GM21717 (cell line): ENCODE data around the gene DUSP2.
A peak's percentile ranks its signal among the peaks of the same experiment; 100 is the strongest.
"Not testable (repeated sequence)": the region's sequence is repeated elsewhere in the genome, so short reads cannot be mapped to it uniquely, and the experiment has no call there.

Experiments
- ATAC-seq: cut with Tn5 transposase; IDR thresholded peaks from one replicate; pipeline ENCODE4 v1.9.1; 2021; ENCODE audit warnings: mild to moderate bottlenecking, moderate library complexity; ENCODE audit not compliant: unreplicated experiment

Gene DUSP2

GRCh38 chr2:96148410-96149217, 3.4 kb upstream of the DUSP2 start:
- peak; percentile 36 for ATAC-seq

- no peak for ATAC-seq
Observed at GRCh38 chr2:96147593-96148201, 2.5 kb upstream of the DUSP2 start.

- no peak for ATAC-seq
Observed at GRCh38 chr2:96146881-96147592, 1.8 kb upstream of the DUSP2 start.

GRCh38 chr2:96146153-96146880, 1.1 kb upstream of the DUSP2 start:
- ATAC-seq = peak; percentile 32

- ATAC-seq = no peak
Observed at GRCh38 chr2:96145848-96146152, 560 bp upstream of the DUSP2 start.

GRCh38 chr2:96144481-96145035, 682 bp downstream of the DUSP2 start:
- ATAC-seq = peak; percentile 0

- ATAC-seq = no peak
Observed at GRCh38 chr2:96143848-96144480, 1.3 kb downstream of the DUSP2 start.

- ATAC-seq = no peak
Observed at GRCh38 chr2:96143231-96143847, 1.9 kb downstream of the DUSP2 start.

- no peak for ATAC-seq
Observed at GRCh38 chr2:96142217-96143113, 2.8 kb downstream of the DUSP2 start.

- not testable (repeated sequence) for ATAC-seq
Observed at GRCh38 chr2:96141624-96141967, 3.6 kb downstream of the DUSP2 start.

GRCh38 chr2:96140941-96141623, 4.2 kb downstream of the DUSP2 start:
- no peak for ATAC-seq

GRCh38 chr2:96139181-96139758, 6.0 kb downstream of the DUSP2 start:
- no peak for ATAC-seq

GRCh38 chr2:96138179-96139145, 6.8 kb downstream of the DUSP2 start, which contains the start of gene ASTL:
Gene ASTL (minus strand): TSS chr2:96138502. CDS start chr2:96138436, 66 bp downstream.
- ATAC-seq = no peak

- no peak for ATAC-seq
Observed at GRCh38 chr2:96137321-96138178, 7.7 kb downstream of the DUSP2 start.

GRCh38 chr2:96136129-96136720, 9.0 kb downstream of the DUSP2 start:
- ATAC-seq = no peak

- no peak for ATAC-seq
Observed at GRCh38 chr2:96135621-96136020, 9.6 kb downstream of the DUSP2 start.
